GM12891 (cell line): ENCODE data around the gene SAMD9L.

Source experiments
- PAX5 ChIP-seq: IDR thresholded peaks from 2 replicates; pipeline ENCODE4 v1.6.1; 2011; ENCODE audit warnings: low read length, moderate library complexity, mild to moderate bottlenecking; ENCODE audit not compliant: insufficient read depth, severe bottlenecking
- POLR2A ChIP-seq: IDR thresholded peaks from 2 replicates; pipeline ENCODE4 v1.6.1; 2011; ENCODE audit warnings: low read depth, low read length, control low read depth
- POLR2AphosphoS5 ChIP-seq: IDR thresholded peaks from 2 replicates; pipeline ENCODE4 v1.6.1; 2011; ENCODE audit warnings: low read depth, low read length, control low read depth
- SPI1 ChIP-seq: IDR thresholded peaks from 2 replicates; pipeline ENCODE4 v1.6.1; 2011; ENCODE audit warnings: low read depth, low read length, control low read depth
- TAF1 ChIP-seq: IDR thresholded peaks from 2 replicates; pipeline ENCODE4 v1.6.1; 2011; ENCODE audit warnings: low read depth, low read length, control low read depth

- TF ChIP-seq POLR2A, result no peak
- TF ChIP-seq SPI1, result no peak
- no peak for TF ChIP-seq TAF1
- TF ChIP-seq POLR2AphosphoS5, result no peak
- TF ChIP-seq PAX5, result no peak
These were observed 2.8 kb downstream of the SAMD9L start for GRCh38 chr7:93145354-93145753.
